Stomach (tissue), 9 donors: ENCODE results near the gene LRIF1. TPM values are rescaled to one million over a fixed set of nuclear protein-coding genes. Genes with fewer than 3 reads are reported as not detected.

ENCODE experiments used
- DNase-seq, 2 donors: peaks; one replicate each; pipeline versions ENCODE4 v3.0.0 to v3.0.0-alpha.2; 2013 to 2019
- H3K27ac ChIP-seq, 5 donors: fragments of 200-600 bp in 4 of 5; sonication (generic) in 4 of 5; one replicate each; pipeline ENCODE4 v1.5.1; 2013 to 2019; ENCODE audit warnings: mild to moderate bottlenecking in 1 of 5, moderate library complexity in 1 of 5
- H3K27me3 ChIP-seq, 3 donors: fragments of 200-600 bp; sonication (generic); one replicate each; pipeline ENCODE4 v1.5.1; 2017 to 2019; ENCODE audit warnings: mixed run types in 1 of 3
- H3K36me3 ChIP-seq, 4 donors: fragments of 200-600 bp; sonication (generic); 1 replicate in 3 of 4; 2 replicates in 1 of 4; pipeline ENCODE4 v1.5.1; 2016 to 2019
- H3K4me1 ChIP-seq, 4 donors: fragments of 200-600 bp; sonication (generic); one replicate each; pipeline ENCODE4 v1.5.1; 2016 to 2019
- H3K4me3 ChIP-seq, 4 donors: fragments of 200-600 bp; sonication (generic) in 3 of 4; one replicate each; pipeline ENCODE4 v1.5.1; 2016 to 2019; ENCODE audit warnings: mild to moderate bottlenecking in 1 of 4
- H3K9me3 ChIP-seq, 4 donors: fragments of 200-600 bp; sonication (generic); one replicate each; pipeline ENCODE4 v1.5.1; 2016 to 2019
- EP300 ChIP-seq: sonication (generic); formaldehyde crosslinking; IDR thresholded peaks from one replicate; pipeline ENCODE4 v1.6.1; 2017; ENCODE audit warnings: antibody characterized with exemption
- POLR2A ChIP-seq, 4 donors: fragments of 450-650 bp; IDR thresholded peaks; one replicate each; pipeline ENCODE4 v1.6.1; 2016; ENCODE audit warnings: antibody characterized with exemption in 4 of 4, control low read depth in 2 of 4, mild to moderate bottlenecking in 1 of 4, moderate library complexity in 1 of 4
- POLR2AphosphoS5 ChIP-seq, 3 donors: sonication (generic); formaldehyde crosslinking; IDR thresholded peaks; one replicate each; pipeline ENCODE4 v1.6.1; 2016; ENCODE audit warnings: antibody characterized with exemption in 3 of 3
- WGBS, 5 donors: extraction: QIAGEN DNeasy Blood & Tissue Kit in 3 of 5; methylation state at CpG; one replicate each; pipeline versions ENCODE4 v1.1.5 to v1.1.7; 2013 to 2018; 5-methylcytosine and 5-hydroxymethylcytosine counted together
- intact Hi-C: fragments of 100-400 bp; cut with DNase I; formaldehyde crosslinking; loops from one replicate; pipeline ENCODE4 v1.15.1; 2023; ENCODE audit warnings: low total_unique reads
- polyA plus RNA-seq, 3 donors: library from polyadenylated mRNA; stranded (reverse); fragments of 200-250 nt; gene quantifications; one replicate each; pipeline ENCODE4 v1.2.3, GENCODE V29; 2013
- total RNA-seq, 5 donors: library from RNA; depleted of rRNA; stranded (reverse); fragments of >200 nt; gene quantifications; one replicate each; pipeline versions ENCODE4 v1.1.0 to v1.2.3, GENCODE V29; 2014 to 2016
- TF ChIP-seq, protein P1 (sequence below), 7 experiments: fragments of 450-650 bp in 4 of 7; fragments of 200-600 bp in 3 of 7; sonication (generic) in 3 of 7; IDR thresholded peaks; one replicate each; pipeline ENCODE4 v1.5.1; 2016 to 2019; ENCODE audit warnings: antibody characterized with exemption in 7 of 7, control low read depth in 2 of 7, mild to moderate bottlenecking in 1 of 7
- donor health status: healthy with polysubstance abuse.
- donor health status: Bipolar disorder and iron deficiency.
- donor health status: healthy.

The LRIF1 gene
- total and polyA plus RNA-seq, 8 donors: 2.0 to 22.8 (median 5.7) TPM

DNA sequence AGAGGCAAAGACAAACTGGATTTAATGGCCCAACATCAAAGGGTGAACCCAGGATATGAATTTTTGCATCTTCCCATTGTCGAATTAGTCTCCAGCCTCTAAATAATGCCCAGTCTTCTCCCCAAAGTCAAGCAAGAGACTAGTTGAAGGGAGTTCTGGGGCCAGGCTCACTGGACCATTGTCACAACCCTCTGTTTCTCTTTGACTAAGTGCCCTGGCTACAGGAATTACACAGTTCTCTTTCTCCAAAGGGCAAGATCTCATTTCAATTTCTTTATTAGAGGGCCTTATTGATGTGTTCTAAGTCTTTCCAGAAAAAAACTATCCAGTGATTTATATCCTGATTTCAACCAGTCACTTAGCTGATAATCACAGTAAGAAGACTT, 64.3 kb downstream of the LRIF1 start:
- Histone ChIP-seq H3K4me3 (no peak overlapping the region), H3K36me3 (peaks cover 0 to 12% (median 5%) of the 10 kb centered on the region in 4 donors), H3K27me3 (no peaks in the 10 kb centered on the region), H3K27ac (no peak overlapping the region), H3K9me3 (no peaks in the 10 kb centered on the region), H3K4me1 (no peaks in the 10 kb centered on the region)
- DNase-seq: no peak
- intact Hi-C loops: no loop called here
- TF ChIP-seq, protein P1, sequence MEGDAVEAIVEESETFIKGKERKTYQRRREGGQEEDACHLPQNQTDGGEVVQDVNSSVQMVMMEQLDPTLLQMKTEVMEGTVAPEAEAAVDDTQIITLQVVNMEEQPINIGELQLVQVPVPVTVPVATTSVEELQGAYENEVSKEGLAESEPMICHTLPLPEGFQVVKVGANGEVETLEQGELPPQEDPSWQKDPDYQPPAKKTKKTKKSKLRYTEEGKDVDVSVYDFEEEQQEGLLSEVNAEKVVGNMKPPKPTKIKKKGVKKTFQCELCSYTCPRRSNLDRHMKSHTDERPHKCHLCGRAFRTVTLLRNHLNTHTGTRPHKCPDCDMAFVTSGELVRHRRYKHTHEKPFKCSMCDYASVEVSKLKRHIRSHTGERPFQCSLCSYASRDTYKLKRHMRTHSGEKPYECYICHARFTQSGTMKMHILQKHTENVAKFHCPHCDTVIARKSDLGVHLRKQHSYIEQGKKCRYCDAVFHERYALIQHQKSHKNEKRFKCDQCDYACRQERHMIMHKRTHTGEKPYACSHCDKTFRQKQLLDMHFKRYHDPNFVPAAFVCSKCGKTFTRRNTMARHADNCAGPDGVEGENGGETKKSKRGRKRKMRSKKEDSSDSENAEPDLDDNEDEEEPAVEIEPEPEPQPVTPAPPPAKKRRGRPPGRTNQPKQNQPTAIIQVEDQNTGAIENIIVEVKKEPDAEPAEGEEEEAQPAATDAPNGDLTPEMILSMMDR (IDR thresholded peaks at IDR 0.05): no peak
- TF ChIP-seq POLR2AphosphoS5 (IDR thresholded peaks at IDR 0.05): no peak
- 82 to 94% (median 90%) methylated on average over 1 of the region's 1 CpG for WGBS, 5 donors

DNA sequence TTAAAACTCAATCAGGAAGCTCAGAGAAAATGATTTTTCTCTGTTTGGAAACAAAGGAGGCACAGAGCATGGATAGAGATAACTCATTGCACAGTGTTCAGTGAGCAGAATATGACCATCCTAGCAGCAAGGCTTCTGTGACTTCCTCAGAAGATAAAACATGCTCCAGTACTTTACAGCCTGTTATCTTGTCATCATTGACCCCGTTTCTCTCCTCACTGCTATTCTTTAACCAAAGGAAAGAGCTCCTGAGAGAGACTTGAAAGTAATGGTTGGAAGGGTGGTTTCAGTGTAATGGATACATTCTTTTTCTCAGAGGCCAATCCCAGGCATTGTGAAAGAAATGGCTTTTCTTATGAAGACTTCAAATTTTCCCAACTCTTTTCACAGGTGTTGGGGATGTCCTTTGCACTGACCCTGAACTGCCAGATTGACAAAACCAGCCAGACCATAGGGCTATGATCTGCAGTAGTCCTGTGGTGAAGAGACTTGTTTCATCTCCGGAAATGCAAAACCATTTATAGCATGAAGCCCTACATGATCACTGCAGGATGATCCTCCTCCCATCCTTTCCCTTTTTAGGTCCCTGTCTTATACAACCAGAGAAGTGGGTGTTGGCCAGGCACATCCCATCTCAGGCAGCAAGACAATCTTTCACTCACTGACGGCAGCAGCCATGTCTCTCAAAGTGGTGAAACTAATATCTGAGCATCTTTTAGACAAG, 64.8 kb downstream of the LRIF1 start:
- Histone ChIP-seq H3K9me3 (no peaks in the 10 kb centered on the region), H3K4me1 (no peaks in the 10 kb centered on the region), H3K4me3 (no peak overlapping the region), H3K36me3 (peaks cover 0 to 15% (median 6%) of the 10 kb centered on the region in 4 donors), H3K27me3 (no peaks in the 10 kb centered on the region), H3K27ac (no peak overlapping the region)
- intact Hi-C loops: no loop called here
- WGBS, 5 donors: 52 to 71% (median 67%) methylated on average over 3 of the region's 3 CpGs
- no peak for DNase-seq
- no peak for TF ChIP-seq POLR2AphosphoS5 (IDR thresholded peaks at IDR 0.05)
- TF ChIP-seq EP300: no peak
- TF ChIP-seq POLR2A (IDR thresholded peaks at IDR 0.05): no peak
- TF ChIP-seq, protein P1 (IDR thresholded peaks at IDR 0.05): no peak

DNA sequence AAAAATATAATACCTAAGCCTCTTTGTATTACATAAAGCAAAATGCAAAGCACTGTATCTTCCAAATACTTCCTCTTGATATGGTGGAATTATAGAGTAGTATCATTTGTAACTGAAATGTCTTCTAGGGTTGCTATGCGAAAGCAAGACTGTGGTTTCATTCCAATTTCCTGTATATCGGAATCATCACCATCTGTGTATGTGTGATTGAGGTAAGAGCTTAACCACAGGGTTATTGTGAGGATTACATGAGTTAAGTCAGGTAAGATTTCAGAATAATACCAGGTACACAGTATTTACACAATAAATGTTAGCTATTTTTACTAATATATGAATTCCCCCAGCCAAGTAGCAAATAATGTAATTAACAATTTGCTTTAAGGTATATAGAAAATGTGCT, 66.0 kb downstream of the LRIF1 start:
- Histone ChIP-seq H3K27ac (no peak overlapping the region), H3K4me3 (no peak overlapping the region), H3K9me3 (no peaks in the 10 kb centered on the region), H3K4me1 (no peaks in the 10 kb centered on the region), H3K27me3 (no peaks in the 10 kb centered on the region), H3K36me3 (peaks cover 0 to 21% (median 6%) of the 10 kb centered on the region in 4 donors)
- intact Hi-C loops: no loop called here
- WGBS, 5 donors: 78 to 90% (median 86%) methylated on average over 2 of the region's 2 CpGs
- no peak for DNase-seq
- TF ChIP-seq POLR2AphosphoS5 (IDR thresholded peaks at IDR 0.05) (no peak), POLR2A (IDR thresholded peaks at IDR 0.05) (no peak), EP300 (no peak)
- TF ChIP-seq, protein P1 (IDR thresholded peaks at IDR 0.05): no peak

Other genes with a start within 250 kb of the LRIF1 start
- 10 to 100 TPM in 3 of 5 donors, 1 to 10 TPM in 1, not detected in 1; 3.1 to 70.6 (median 49.4) TPM for gene CD53, start 90.8 kb downstream of the LRIF1 start, total RNA-seq
- 10 to 100 TPM; 15.6 to 23.0 (median 21.0) TPM for gene CD53, start 90.8 kb downstream of the LRIF1 start, polyA plus RNA-seq
- gene DRAM2, start 176.2 kb upstream of the LRIF1 start, total RNA-seq: 100 to 1,000 TPM in 1 of 5 donors, 10 to 100 TPM in 2, 1 to 10 TPM in 2; 2.6 to 420 (median 43.1) TPM
- gene DRAM2, start 176.2 kb upstream of the LRIF1 start, polyA plus RNA-seq: 10 to 100 TPM; 27.8 to 48.1 (median 31.7) TPM
- 10 to 100 TPM in 3 of 5 donors, 1 to 10 TPM in 2; 4.6 to 71.4 (median 22.8) TPM for gene CEPT1, start 176.3 kb upstream of the LRIF1 start, total RNA-seq
- gene CEPT1, start 176.3 kb upstream of the LRIF1 start, polyA plus RNA-seq: 10 to 100 TPM in 2 of 3 donors, 1 to 10 TPM in 1; 6.1 to 16.2 (median 10.8) TPM
- 100 to 1,000 TPM in 1 of 5 donors, 10 to 100 TPM in 4; 24.6 to 121 (median 36.0) TPM for gene DENND2D, start 236.7 kb upstream of the LRIF1 start, total RNA-seq
- 10 to 100 TPM; 35.4 to 48.5 (median 42.9) TPM for gene DENND2D, start 236.7 kb upstream of the LRIF1 start, polyA plus RNA-seq